Measurements from ENCODE around the gene MALRD1.

Gene MALRD1

DNA sequence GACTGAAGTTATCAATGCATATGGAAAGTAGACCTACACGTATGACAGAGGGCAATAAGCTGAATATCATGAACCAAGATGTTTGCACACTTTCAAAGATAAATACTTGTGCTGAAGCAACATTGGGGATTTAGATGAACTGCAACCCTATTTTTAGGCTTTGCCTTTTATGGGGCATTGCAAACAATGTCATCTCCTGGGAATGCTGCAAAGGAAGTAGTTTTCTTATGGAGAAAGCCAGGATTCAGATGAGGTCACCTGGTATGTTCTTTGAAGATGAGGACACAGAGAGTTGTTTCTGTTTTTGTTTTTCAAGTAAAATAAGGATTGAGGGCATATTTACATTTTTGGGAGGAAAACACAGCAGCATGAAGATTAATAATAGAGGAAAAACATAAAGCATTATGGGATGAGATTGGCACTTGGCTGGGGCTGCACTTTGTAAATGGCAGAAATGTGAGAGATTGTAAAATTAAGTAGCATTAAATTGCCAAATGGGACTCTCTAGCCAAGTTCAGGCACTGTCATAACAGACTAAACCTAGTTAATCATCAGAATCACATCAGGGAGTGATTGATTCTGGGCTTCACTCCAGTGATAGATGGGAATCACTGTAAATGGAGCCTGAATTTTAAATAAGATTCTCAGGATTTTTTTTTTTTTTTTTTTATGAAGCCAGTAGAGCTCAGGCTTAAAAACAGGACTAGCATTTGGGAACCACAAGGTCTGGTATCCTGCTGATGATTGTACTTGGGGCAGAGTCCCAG is 63.1 kb downstream of the MALRD1 start:
- DNase-seq, result no peak

GRCh38 chr10:19117438-19117837 is 68.8 kb downstream of the MALRD1 start:
- DNase-seq, result no peak

GRCh38 chr10:19119191-19119590 is 70.6 kb downstream of the MALRD1 start:
- DNase-seq, result no peak

GRCh38 chr10:19120381-19120908 is 71.8 kb downstream of the MALRD1 start:
- no peak for DNase-seq

GRCh38 chr10:19133992-19134391 is 85.4 kb downstream of the MALRD1 start:
- no peak for DNase-seq

- DNase-seq, result no peak
These were observed 94.4 kb downstream of the MALRD1 start for GRCh38 chr10:19142967-19143366.

DNA sequence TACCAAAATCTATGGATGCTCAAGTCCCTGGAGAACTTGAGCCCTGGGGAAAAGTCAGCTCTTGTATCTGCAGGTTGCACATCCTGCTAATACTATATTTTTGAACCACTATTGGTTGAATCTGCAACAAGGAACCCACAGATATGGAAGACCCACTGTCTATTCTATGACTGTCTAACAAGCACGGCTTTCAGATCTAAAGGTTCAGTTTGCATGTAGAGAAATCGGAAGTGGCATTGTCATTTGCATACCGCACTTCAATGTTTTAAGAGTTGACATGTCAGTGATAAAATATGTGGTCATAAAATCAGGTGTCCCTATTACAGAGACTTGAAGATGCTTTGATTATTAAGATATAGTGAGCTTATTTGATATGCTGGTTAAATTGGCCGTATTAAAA is 95.6 kb downstream of the MALRD1 start:
- no peak for DNase-seq

DNA sequence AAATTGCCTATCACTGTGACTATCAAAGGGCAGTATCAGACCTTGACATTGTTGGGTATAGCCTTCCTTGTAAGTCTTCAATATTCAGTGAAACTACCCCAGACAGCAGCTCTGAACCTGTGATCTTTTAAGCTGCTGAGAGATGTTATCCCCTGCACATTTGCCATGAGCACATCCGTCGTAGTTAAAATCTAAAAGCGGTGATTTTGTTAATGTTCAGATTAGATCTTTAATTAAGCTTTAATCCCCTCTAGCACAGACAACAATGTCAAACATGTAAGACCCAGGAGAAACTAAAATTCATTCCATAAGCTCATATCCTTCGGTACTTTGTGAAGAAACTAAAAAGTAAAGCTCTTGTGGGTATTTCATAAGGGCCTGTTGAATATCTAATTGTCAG is 105.8 kb downstream of the MALRD1 start:
- DNase-seq, result no peak

GRCh38 chr10:19158358-19158757 is 109.8 kb downstream of the MALRD1 start:
- DNase-seq, result no peak

DNA sequence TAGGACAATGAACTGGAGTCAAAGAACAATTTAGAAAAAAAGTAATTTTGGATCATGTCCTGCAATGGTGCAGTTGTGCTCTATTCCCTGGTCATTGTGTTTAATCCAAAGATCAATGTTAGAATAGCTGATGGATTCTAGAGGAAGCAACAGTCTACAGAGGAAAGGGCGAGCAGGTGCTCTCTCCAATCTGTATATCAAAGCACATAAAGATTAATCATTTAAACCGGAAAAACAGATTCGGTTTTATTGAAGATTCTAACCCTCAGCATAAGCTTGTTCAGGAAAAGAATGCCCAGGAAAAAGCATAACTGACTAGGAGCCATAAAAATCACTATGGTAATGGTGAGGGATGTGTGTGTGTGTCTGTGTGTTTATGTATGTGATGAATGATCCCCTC is 110.3 kb downstream of the MALRD1 start:
- DNase-seq, result no peak

GRCh38 chr10:19164461-19164860 is 115.9 kb downstream of the MALRD1 start:
- DNase-seq, result no peak

GRCh38 chr10:19168584-19168983 is 120.0 kb downstream of the MALRD1 start:
- no peak for DNase-seq

GRCh38 chr10:19169041-19169440 is 120.4 kb downstream of the MALRD1 start:
- DNase-seq, result no peak

GRCh38 chr10:19169684-19170083 is 121.1 kb downstream of the MALRD1 start:
- DNase-seq, result no peak

DNA sequence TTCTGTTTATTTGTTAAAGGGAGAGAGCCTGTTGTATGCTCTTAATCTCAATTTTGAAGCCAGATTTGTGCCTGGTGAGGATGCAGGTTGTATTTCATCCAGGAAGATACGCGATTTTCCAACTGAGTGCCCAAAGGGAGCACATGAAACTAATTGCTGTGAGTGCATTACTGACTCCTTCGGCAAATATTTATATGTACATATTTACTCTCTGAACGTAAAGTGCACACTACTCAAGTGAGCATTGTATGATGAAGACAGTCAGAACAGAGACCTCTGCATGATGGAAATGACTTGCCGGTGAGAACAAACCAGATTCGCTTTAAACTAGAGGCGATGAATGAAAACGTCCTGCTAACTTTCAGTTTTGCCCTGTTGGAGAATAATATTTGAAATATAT is 130.1 kb downstream of the MALRD1 start:
- no peak for DNase-seq

DNA sequence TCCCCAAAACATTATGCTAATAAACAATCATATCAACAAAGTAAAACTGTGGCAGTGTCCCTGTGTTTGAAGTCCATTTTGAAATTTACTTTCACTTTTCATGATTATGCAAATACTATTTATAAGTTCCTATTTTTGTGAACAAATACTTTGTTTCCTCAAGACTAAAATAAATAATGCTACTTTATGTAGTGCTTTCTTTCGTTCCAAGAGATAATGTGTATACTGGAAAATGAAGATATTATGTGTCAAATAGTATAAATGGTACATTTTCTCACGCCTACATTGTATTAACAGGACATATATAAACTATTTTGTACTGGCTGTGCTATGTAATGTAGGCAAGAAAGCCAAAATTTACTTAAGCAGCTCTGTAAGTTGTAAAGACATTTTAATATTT is 136.3 kb downstream of the MALRD1 start:
- DNase-seq, result no peak

DNA sequence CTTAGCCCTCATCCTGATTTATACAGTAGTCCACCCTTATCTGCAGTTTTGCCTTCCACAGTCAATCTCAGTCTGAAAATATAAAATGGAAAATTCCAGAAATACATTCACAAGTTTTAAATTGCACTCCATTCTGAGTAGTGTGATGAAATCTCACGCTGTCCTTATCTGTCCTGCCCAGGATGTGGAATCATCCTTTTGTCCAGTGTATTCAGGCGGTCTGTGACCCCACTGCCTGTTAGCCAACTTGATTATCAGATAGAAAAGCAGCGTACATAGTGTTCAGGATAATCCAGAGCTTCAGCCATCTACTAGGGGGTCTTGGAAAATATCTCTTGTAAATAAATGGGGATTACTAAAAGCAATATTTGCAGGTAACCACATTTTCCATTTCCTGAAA is 146.3 kb downstream of the MALRD1 start:
- no peak for DNase-seq

GRCh38 chr10:19195698-19196097 is 147.1 kb downstream of the MALRD1 start:
- DNase-seq, result no peak

DNA sequence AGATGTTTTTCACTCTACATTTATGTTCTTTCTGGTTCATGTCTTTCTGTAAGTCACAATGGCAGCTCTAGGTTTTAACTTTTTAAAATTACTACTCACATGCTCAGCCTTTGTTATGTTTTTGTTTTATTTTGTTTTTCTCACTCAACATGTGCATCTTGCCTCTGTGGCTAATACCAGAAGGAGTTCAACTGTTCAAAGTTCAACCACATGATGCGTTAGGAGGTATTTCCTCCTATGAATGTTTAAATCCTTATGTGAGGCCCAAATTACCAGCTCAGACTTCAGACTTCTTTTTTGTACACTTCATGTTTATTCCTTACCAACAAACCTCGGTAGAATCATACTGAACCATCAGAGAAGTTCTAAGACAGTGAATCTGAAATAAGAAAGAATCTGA is 151.6 kb downstream of the MALRD1 start:
- no peak for DNase-seq

- no peak for DNase-seq
These were observed 155.8 kb downstream of the MALRD1 start for GRCh38 chr10:19204246-19204917.

DNA sequence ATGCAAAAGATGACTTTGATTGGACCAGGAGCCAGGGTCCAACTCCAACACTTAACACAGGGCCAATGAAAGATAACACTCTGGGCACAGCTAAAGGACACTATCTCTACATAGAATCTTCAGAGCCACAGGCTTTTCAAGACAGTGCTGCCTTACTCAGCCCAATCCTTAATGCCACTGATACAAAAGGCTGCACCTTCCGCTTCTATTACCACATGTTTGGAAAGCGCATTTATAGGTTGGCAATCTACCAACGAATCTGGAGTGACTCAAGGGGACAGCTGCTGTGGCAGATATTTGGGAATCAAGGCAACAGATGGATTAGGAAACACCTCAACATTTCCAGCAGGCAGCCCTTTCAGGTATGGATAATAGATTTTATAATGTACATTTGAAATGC is 160.7 kb downstream of the MALRD1 start:
- peak; percentile 68 to 85 for DNase-seq

DNA sequence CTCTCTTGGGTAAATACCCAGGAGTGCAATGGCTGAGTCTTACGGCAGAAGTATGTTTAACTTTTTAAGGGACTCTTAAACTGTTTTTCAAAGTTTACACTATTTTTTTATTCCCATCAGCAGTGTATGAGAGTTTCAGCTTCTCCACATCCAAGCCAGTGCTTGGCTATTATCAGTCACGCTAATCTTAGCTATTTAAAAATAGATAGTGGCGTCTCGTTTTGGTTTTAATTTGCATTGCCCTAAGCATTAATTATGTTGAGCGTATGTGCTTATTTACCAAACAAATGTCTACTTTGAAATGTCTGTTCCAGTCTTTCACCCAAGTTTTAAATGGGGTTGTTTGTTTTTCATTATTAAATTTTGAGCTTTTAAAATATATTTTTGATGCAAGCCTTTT is 164.0 kb downstream of the MALRD1 start:
- DNase-seq, result no peak

- DNase-seq, result no peak
These were observed 172.6 kb downstream of the MALRD1 start for GRCh38 chr10:19221216-19221615.

DNA sequence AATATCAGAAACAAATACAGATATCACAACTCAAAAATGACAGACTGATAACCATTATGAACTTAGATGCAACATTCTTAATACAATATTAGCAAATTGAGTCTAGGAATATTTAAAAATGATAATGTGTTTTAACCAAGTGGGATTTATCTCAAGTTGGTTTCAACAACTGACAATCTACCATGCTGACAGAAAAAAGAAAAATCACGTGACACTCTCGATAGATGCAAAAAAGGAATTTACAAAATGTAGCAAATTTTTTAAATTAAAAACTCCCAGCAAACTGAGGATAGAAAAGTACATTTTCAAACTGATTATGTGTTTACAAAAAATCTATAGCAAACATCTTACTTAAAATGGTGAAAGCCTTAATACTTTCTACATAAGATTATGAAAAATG is 177.4 kb downstream of the MALRD1 start:
- no peak for DNase-seq

- DNase-seq, result no peak
These were observed 182.4 kb downstream of the MALRD1 start for GRCh38 chr10:19231034-19231433.
